Amygdala (tissue), 56 donors: ENCODE results near the gene ANXA5.

Experiments used
- DNase-seq, 56 donors: peaks; one replicate each; lab custom pipeline; 2025; lab: John Stamatoyannopoulos, UW

Gene ANXA5

GRCh38 chr4:121651597-121651996 is 45.2 kb downstream of the ANXA5 start:
- DNase-seq, result no peak

GRCh38 chr4:121650741-121651140 is 46.0 kb downstream of the ANXA5 start:
- DNase-seq, result no peak

DNA sequence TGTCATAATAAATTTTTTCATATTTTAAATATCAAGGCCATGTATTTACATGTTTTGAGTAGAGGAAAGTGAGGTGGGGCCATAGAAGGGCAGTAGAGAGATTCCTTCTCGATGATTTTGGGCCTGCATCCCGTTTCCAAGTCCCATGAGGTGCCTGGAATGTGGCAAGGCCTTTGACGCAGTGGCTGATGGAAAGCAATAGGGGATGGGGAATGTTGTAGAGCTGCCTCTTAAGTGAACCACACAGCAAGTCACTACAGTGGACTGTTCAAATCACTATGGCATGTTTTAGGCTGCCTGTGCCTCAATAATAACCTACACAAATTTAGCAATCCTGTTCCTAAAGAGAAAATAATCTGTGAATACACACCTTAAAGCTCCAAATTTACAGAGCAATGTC is 48.3 kb downstream of the ANXA5 start:
- no peak for DNase-seq

DNA sequence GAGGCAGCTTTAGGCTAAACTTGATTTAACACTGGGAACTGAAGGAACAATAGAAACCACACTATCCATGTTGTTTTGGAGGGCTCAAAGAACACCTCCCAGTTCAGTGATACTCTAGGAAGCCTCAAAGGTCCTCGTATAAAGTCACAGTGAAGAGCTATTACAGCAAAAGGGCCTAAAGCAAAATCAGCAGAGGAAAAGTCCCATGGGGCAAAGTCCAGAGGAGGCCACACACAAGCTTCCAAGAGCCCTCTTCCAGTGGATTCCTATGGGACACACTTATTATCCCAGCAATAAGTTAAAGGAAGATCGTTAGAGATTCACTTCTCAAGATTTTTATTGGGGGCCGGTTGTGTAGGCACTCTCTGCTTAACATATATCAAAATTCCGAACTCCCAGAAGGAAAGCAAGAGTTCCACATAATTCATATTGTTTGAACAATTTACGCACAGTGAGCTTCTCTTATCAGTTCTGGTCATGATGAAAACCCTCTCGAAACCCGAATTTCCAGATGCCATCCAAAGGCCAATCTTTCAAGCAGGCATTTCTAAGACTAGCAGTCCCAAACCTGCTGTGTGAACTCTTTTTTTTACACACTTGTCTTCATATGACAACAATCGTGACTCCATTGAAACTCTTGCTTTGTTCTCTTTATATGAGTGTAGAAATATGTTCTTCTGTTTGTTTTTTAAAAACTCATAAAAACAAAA is 53.7 kb downstream of the ANXA5 start:
- no peak for DNase-seq

DNA sequence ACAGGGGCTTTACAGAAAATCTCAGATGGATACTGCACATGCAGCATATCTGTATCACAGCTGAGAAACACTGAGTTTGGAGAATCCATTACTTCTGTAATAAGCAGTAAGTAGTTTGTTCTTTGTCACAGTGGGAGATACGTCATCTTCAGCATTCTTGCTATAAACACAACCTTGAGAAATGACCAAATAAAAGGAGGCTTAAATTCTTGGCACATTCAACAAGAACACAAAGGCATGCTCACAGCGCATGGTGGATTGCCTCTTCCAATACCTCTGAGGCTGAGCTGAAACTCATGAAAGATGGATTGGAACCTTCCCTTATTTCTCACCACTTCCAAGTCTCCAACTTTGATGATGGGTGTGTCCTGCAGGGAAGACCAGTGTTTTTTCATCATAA is 54.5 kb downstream of the ANXA5 start:
- DNase-seq, result no peak

DNA sequence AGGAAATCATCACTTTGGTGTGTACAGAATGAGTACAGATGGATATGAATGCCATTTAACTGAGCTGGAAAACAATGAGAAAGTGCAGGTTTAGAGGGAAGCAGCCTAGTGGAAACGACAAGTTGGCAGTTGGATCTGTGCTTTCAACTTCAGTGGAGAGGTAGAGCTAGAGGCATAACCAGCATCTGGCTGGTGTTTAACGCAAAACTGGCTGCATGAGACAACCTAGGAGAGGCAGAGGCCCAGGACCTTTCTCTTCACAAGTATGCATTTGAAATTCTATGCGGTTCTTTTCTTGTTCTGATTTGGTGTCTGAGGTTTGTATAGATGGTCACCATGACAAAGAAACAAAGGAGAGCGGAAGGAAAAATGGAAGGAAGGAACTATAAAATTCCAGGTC is 63.1 kb downstream of the ANXA5 start:
- no peak for DNase-seq

DNA sequence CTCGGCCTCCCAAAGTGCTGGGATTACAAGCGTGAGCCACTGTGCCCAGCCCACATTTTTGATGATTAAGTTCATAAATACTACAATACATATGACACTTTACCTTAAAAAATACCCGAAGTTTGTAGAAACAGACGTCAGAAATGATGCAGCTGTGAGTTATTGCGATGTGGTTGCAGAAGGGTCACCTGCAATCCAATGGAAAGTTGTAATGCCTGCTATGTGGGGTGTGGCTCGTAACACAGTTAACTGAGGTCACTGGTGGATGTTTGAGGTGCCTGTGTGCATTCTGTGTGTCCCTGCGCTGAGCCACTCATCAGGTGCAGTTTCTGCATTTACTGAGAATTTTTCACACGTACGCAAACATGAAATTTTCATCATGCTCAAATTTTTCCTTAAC is 64.1 kb downstream of the ANXA5 start:
- no peak for DNase-seq
